T-helper 1 cell (primary cell): ENCODE results near the gene KCNA5.

Experiments used
- DNase-seq, 5 donors: peaks; one replicate each; pipeline ENCODE4 v3.0.0-alpha.2; 2012 to 2020

KCNA5 gene

DNA sequence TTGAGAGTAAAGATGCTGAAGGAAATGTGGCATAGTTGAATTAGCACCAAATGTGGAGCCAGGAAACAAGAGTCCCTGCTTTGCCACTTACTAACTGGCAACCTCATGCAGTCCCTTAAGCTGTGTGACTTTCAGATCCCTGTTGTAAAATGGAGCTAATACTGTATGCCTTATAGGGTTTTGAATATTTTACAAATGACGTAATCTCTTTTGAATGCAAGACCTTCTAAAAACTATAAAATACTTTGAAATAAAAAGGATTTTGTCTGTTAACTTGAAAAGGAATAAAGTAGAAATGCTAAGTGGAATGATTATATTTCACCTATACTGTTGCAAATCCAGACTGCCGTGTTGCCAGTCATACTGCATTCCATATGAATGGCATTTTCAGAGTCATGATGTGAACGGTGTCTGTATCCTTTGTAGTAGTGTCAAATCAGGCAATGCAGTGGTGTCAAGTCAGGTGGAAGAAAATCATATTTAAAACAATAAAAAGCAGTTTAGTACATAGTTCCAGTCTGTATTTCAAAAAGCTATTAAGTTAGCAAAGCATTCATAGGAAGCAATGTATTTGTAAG is 21.3 kb downstream of the KCNA5 start:
- DNase-seq = no peak

DNA sequence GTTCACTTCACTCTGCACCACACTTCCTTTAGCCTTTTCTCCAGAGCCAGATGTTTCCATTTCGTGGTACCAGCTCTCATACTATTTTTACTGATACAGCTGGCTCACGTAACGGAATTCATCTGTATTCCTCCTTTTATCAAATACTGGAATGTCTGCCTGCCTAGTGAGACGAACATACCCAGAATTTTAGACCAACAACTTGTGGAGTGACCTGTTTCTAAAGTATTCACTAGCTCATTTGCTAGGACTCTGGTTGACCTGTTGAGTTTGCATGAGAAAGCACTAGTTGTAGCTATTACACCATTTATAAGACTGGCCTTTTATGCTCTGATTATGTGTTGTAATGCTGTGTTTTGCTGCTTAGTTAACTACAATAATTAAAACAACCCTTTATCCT is 22.6 kb downstream of the KCNA5 start:
- no peak for DNase-seq

DNA sequence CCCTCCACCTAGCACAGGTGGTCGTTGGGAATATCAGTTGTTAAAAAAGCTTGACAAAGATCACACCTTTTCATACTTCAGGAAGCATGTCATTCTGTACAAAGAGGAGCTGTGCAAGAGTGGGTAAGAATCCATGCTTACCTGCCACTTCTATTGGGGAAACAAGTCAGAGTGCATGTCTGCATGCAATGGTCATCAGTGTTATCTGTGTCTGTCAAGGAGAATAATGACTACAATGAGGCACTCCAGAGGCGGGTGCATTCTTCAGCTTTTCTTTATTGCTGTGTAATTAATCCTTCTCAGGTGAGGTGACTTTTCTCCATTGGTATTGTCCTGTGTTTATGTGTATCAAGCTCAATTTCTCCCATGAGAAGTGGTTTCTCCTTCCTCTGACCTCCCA is 24.4 kb downstream of the KCNA5 start:
- DNase-seq = no peak

DNA sequence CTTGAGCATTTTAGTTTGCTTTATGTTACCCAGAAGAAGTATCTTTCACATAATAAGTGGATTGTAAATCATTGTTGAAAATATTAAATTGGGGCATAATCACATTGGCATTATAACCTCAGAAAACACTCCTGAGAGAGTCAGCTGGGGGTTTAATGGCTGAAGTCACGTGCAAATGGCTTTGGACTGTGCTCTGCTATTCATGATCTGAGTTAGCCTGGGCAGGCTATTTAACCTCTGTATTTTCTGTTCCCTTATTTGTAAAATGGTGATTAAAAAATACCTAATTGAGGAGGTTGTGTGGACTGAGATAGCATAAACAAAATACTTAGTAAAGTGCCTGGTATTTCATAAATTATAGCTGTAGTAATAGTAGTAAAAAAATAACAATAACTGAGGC is 24.9 kb downstream of the KCNA5 start:
- no peak for DNase-seq

DNA sequence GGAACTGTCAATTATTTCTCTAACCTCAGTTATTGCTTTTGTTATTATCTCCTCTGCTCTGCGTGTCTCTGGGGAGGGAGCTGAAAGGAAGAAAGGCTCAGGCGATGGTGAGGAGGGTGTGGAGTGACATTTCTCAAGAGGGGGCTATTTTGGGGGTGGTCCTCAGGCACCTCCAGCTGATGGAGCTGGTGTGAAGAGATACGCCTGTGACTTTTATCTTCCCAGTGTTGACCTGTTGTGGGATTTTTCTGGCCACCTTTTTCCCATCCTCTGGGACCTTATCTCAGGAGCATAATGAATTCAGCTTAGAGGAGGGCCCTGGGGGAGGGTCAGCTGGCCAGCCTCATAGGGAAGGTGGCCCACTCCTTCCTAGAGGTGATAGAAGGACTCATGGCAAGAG is 26.4 kb downstream of the KCNA5 start:
- no peak for DNase-seq

DNA sequence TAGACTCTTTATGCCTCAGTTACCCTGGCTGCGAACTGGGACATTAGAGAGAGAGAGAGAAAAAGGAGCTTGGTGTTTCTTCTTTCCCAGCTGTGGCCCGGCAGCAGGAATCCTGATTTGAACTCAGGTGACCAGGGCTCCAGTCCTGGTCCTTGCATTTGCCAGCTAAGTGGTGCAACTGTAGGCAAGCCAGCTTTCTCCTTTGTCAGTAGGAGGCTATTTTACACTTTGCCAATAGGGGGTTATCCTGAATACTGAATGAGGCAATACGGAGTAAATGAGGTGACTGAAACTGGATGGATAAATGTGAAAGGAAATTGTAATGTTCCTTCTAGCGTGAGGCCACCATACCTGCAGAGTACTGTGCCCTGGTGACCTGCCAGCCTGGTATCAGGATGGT is 27.8 kb downstream of the KCNA5 start:
- DNase-seq = no peak

- no peak for DNase-seq
Measured at GRCh38 chr12:5072311-5072710, 28.6 kb downstream of the KCNA5 start.

GRCh38 chr12:5073054-5073453 is 29.4 kb downstream of the KCNA5 start:
- no peak for DNase-seq

DNA sequence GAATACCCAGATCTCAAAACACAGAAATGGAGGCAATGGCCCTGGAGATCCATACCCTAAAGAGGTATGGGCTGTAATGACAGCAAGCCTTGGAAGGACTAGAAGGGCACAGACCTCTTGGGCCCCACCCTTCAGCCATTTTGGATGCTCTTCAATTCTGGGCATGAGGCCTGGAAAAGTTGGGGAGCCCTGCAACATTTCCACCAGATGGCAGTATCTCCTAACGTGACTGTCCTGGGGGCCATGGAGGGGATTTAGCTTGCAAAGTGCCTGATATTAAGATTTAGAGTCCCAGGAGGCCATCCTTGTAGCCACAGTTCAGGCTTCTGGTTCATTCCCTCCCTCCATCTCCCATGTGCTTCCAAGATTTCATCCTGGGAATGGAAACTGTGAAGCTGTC is 30.2 kb downstream of the KCNA5 start:
- DNase-seq = no peak

- DNase-seq = no peak
Measured at GRCh38 chr12:5076761-5077160, 33.1 kb downstream of the KCNA5 start.

DNA sequence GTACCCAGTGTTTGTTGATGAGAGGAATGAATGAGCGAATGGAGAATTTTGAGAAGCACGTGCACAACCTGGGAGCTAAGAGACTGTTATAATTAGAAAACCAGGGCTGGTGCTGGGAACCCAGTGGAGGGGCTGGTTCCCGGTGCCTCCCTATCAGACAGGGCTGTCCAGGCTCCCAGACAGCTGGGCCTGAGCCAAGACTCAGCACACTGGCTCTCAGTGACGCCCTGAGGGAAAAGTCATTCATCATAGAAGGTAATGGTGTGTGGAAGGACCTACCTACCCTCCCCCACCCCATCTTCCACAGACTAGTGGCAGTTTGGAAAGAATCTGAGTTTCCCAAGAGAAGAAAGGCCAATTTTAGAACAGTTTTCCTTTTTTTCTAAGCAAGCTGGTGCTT is 34.7 kb downstream of the KCNA5 start:
- no peak for DNase-seq

- no peak for DNase-seq
Measured at GRCh38 chr12:5081016-5081415, 37.3 kb downstream of the KCNA5 start.

DNA sequence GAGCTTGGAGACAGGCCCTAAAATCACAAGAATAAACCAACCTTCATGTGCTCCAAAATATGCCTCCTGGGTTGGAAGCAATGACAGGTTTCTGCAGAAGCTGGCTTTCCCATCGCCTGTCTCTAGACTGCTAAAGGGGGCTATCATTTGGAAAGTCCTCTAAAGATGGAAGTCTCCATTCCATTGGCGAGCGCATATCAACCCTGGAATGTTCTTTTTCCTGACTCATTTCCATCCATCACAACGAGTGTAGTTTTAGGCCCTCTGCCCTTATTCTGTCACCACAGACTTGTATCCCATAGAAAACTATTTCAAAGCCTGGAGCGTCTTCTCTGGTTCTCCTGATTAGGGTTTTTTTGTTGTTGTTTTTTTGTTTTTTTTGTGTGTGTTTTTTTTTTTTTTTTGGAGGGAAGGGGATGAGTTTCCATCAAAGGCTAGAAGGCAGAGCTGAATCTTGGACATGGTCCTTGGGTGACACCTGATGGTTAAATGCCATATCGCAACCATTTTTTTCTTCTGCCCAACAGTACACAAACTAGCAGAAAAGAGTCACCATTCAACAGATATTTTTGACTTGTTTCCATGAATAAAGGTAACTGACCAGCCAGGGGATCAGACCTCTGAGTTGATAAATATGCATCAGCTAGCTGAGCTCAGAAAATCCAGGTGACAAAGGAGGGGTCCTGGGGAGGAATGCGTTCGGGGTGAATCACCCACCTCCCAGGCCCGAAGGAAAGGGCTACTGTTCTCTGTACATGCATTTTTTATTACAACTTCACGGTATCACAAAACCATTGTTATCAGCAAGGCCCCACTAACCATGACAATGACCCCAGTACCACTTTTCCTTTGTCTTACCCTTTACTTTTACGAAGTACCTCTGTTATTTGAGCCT is 40.5 kb downstream of the KCNA5 start:
- peak in 1 of 5 donors; percentile 26 for DNase-seq

DNA sequence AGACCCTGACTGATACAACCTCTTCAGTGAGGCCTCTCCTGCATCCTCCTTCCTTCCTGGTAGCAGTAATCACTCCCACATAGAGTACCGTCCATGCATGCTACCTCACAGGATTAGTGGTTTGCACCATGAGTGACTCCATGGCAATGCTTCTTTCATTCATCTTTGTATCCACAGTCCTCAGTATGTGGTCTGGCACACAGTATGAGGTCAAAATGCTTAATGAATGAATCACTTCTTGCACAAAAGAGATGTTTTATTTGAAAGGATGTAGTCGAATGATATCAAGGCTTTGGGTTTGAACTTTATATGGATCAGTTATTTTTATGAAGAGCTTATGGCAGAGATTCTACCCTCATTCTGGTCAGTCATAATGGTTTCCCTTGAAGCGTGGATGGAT is 42.2 kb downstream of the KCNA5 start:
- no peak for DNase-seq

- no peak for DNase-seq
Measured at GRCh38 chr12:5087831-5088554, 44.3 kb downstream of the KCNA5 start.

- DNase-seq = no peak
Measured at GRCh38 chr12:5088586-5089264, 45.0 kb downstream of the KCNA5 start.

DNA sequence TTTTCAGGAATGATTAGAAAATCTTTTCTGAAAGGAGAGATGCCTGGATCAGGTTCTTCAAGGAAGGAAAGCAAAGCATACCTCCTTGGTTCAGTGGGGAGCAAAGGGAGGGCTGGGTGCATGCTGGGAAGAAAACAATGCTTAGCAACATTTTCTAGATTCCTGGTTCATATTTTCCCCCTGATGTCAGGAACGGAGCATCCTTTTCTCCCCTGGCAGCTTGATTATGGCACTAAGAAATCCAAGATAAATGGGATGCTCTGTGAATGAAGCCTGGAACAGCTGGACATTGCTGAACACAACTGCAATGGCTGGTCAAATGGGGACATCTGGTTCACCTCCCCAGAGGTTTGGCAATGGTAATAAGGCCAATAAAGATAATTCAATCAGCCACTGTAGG is 50.9 kb downstream of the KCNA5 start:
- DNase-seq = no peak

- no peak for DNase-seq
Measured at GRCh38 chr12:5094986-5095385, 51.3 kb downstream of the KCNA5 start.
